B cell (primary cell): ENCODE measurements around the gene SDK1. TPM values are rescaled to one million over a fixed set of nuclear protein-coding genes. Genes with fewer than 3 reads are reported as not detected.

Source experiments
- ATAC-seq: fragments of 200-7000 bp; cut with Tn5 transposase; one replicate; pipeline ENCODE4 v1.10.0; 2021; ENCODE audit warnings: low read depth, mild to moderate bottlenecking, moderate number of reproducible peaks, moderate library complexity
- CTCF ChIA-PET: fragments of 350-600 bp; sonication (Branson Sonifier 250); formaldehyde crosslinking; loops from one replicate; lab custom pipeline; 2021; ENCODE audit warnings: antibody characterized with exemption, inconsistent platforms; lab: Charles Lee
- POLR2A ChIA-PET: fragments of 350-600 bp; sonication (Branson Sonifier 250); formaldehyde crosslinking; loops from one replicate; lab custom pipeline; 2021; ENCODE audit warnings: antibody characterized with exemption; lab: Charles Lee
- DNase-seq: peaks from one replicate; pipeline ENCODE4 v3.0.0; 2013
- H2AFZ ChIP-seq: 2 replicates; pipeline ENCODE4 v1.6.1; 2012; ENCODE audit warnings: mild to moderate bottlenecking, low read depth, low read length; ENCODE audit not compliant: insufficient read depth, poor library complexity, severe bottlenecking
- H3K27ac ChIP-seq, 2 donors: 1 replicate in 1 of 2; 2 replicates in 1 of 2; pipeline ENCODE4 v1.5.1; 2012 to 2013; ENCODE audit warnings: low read length in 2 of 2, mild to moderate bottlenecking in 2 of 2, moderate library complexity in 1 of 2
- H3K27me3 ChIP-seq, 4 experiments: fragments of 200-600 bp in 1 of 4; sonication (generic) in 1 of 4; replicated peaks in 1 of 4; 1 replicate in 2 of 4; 2 replicates in 2 of 4; pipeline versions ENCODE4 v1.6.1 to v1.7.0; 2013 to 2016; ENCODE audit warnings: low read length in 3 of 4, mild to moderate bottlenecking in 2 of 4, mixed read lengths in 1 of 4, moderate library complexity in 1 of 4; ENCODE audit not compliant: insufficient read depth in 4 of 4, control insufficient read depth in 3 of 4; ENCODE audit errors: control extremely low read depth in 1 of 4
- H3K36me3 ChIP-seq, 2 experiments: replicated peaks in 1 of 2; 1 replicate in 1 of 2; 2 replicates in 1 of 2; pipeline versions ENCODE4 v1.6.1 to v1.7.1; 2013; ENCODE audit warnings: low read length in 1 of 2; ENCODE audit not compliant: insufficient read depth in 2 of 2, control insufficient read depth in 1 of 2; ENCODE audit errors: control extremely low read depth in 1 of 2, extremely low read depth in 1 of 2
- H3K4me1 ChIP-seq, 2 donors: fragments of 200-600 bp in 1 of 2; sonication (generic) in 1 of 2; 1 replicate in 1 of 2; 2 replicates in 1 of 2; pipeline versions ENCODE4 v1.5.1 to v1.6.1; 2013 to 2017; ENCODE audit warnings: low read length in 2 of 2; ENCODE audit not compliant: control insufficient read depth in 2 of 2, insufficient read depth in 2 of 2
- H3K4me2 ChIP-seq: replicated peaks from 2 replicates; pipeline ENCODE3; 2012; ENCODE audit warnings: mild to moderate bottlenecking, low read depth, low read length; ENCODE audit not compliant: poor library complexity, severe bottlenecking
- H3K4me3 ChIP-seq, 5 experiments: fragments of 200-600 bp in 1 of 5; sonication (generic) in 1 of 5; 1 replicate in 3 of 5; 2 replicates in 2 of 5; pipeline versions ENCODE4 v1.5.1 to v1.7.0; 2011 to 2016; ENCODE audit warnings: low read length in 4 of 5, mild to moderate bottlenecking in 4 of 5, low read depth in 2 of 5, control low read depth in 1 of 5, moderate library complexity in 1 of 5; ENCODE audit not compliant: insufficient read depth in 1 of 5; ENCODE audit errors: control extremely low read depth in 1 of 5, extremely low read depth in 1 of 5
- H3K79me2 ChIP-seq: fragments of 200-600 bp; sonication (generic); one replicate; pipeline ENCODE4 v1.6.0; 2016; ENCODE audit warnings: low read length; ENCODE audit not compliant: control insufficient read depth, insufficient read depth
- H3K9ac ChIP-seq: fragments of 200-600 bp; sonication (generic); 2 replicates; pipeline ENCODE4 v1.6.1; 2017; ENCODE audit warnings: mild to moderate bottlenecking, low read length, moderate library complexity
- H3K9me3 ChIP-seq, 3 donors: one replicate each; pipeline versions ENCODE4 v1.6.1 to v1.7.1; 2013; ENCODE audit warnings: low read length in 2 of 3; ENCODE audit not compliant: control insufficient read depth in 2 of 3, insufficient read depth in 1 of 3; ENCODE audit errors: control extremely low read depth in 1 of 3
- H4K20me1 ChIP-seq: 2 replicates; pipeline ENCODE4 v1.6.0; 2012; ENCODE audit warnings: mild to moderate bottlenecking, low read length; ENCODE audit not compliant: insufficient read depth, control insufficient read depth, poor library complexity, severe bottlenecking
- H3K27ac Mint-ChIP-seq: one replicate; pipeline ENCODE4 v1.8.0; 2021; ENCODE audit warnings: mixed read lengths
- H3K27me3 Mint-ChIP-seq: one replicate; pipeline ENCODE4 v1.8.0; 2021; ENCODE audit warnings: mixed read lengths
- H3K4me1 Mint-ChIP-seq: one replicate; pipeline ENCODE4 v1.8.0; 2021; ENCODE audit warnings: mixed read lengths
- H3K4me3 Mint-ChIP-seq: one replicate; pipeline ENCODE4 v1.8.0; 2021; ENCODE audit warnings: mixed read lengths
- H3K9me3 Mint-ChIP-seq: one replicate; pipeline ENCODE4 v1.8.0; 2022; ENCODE audit warnings: mixed read lengths; ENCODE audit not compliant: insufficient read depth
- EZH2 ChIP-seq: IDR thresholded peaks from 2 replicates; pipeline ENCODE4 v1.6.1; 2012; ENCODE audit warnings: borderline replicate concordance, low read depth, mild to moderate bottlenecking, moderate library complexity, low read length; ENCODE audit not compliant: insufficient read depth, poor library complexity, severe bottlenecking
- WGBS: methylation state at CpG from one replicate; pipeline ENCODE4 v1.1.5; 2013; ENCODE audit warnings: missing lambda C conversion rate; ENCODE audit not compliant: insufficient coverage; 5-methylcytosine and 5-hydroxymethylcytosine counted together
- intact Hi-C: fragments of 100-400 bp; cut with micrococcal nuclease; formaldehyde crosslinking; loops from one replicate; pipeline ENCODE4 v1.10.0; 2022
- polyA plus RNA-seq: library from polyadenylated mRNA; depleted of rRNA; stranded (reverse); fragments of >200 nt; gene quantifications from 2 replicates; pipeline ENCODE4 v1.2.3, GENCODE V29; 2012
- total RNA-seq, 2 donors: library from RNA; stranded (reverse); fragments of 120-200 nt in 1 of 2; gene quantifications; 1 replicate in 1 of 2; 2 replicates in 1 of 2; pipeline versions ENCODE4 v1.2.3 to v1.2.4, GENCODE V29; 2013 to 2022
- TF ChIP-seq, protein P1 (sequence below): fragments of 200-600 bp; IDR thresholded peaks from one replicate; pipeline ENCODE4 v1.8.0; 2022; ENCODE audit warnings: antibody characterized with exemption, mild to moderate bottlenecking

SDK1 gene
- total and polyA plus RNA-seq, 2 donors (not counting 1 experiment from before 2014, with no cell fraction given): 0.73 to 2.0 TPM

DNA sequence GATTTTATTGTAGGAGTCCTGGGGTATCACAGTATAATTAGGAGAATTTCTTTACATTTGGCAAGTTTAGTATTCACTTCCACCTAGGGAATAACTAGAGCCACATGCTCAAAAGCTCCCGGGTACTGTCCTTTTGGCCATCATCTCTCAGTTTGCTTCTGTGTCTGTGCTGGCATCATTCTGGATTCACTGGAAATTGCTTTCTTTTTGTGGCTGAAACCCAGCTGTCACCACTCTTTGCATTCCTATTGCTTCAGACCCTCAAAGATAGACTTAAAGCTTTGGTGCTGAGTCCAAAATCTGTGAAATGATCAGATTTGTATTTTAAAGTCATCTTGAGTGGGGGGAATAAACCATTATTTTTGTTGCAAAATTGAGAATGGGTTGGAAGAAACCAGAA lies 8.9 kb downstream of the SDK1 start:
- no peak for TF ChIP-seq EZH2
- TF ChIP-seq, protein P1, sequence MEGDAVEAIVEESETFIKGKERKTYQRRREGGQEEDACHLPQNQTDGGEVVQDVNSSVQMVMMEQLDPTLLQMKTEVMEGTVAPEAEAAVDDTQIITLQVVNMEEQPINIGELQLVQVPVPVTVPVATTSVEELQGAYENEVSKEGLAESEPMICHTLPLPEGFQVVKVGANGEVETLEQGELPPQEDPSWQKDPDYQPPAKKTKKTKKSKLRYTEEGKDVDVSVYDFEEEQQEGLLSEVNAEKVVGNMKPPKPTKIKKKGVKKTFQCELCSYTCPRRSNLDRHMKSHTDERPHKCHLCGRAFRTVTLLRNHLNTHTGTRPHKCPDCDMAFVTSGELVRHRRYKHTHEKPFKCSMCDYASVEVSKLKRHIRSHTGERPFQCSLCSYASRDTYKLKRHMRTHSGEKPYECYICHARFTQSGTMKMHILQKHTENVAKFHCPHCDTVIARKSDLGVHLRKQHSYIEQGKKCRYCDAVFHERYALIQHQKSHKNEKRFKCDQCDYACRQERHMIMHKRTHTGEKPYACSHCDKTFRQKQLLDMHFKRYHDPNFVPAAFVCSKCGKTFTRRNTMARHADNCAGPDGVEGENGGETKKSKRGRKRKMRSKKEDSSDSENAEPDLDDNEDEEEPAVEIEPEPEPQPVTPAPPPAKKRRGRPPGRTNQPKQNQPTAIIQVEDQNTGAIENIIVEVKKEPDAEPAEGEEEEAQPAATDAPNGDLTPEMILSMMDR: no peak
- no peak for ATAC-seq

DNA sequence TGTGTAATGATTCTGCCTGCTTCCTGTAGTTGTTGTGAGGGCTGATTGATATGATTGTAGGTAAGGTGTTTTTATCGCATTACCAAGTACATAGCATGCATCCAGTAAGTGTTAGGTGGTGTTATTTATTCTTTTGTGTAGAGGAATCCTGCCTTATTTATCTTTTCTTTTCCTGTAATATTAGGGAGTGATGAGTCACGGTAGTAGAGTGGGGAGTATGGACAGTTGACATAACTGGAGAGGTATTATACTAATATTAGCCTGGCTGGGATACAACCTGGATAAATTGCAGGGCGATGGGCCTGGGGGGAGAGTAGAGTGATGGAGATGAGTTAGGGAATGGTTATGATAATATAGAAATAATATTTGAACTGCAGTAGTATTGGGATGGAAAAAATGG lies 9.8 kb downstream of the SDK1 start:
- H3K9ac ChIP-seq: no peak overlapping the region
- H3K4me2 ChIP-seq: no peak overlapping the region
- Mint-ChIP-seq H3K27me3 (peaks cover 38% of the 10 kb centered on the region), H3K4me1 (peaks cover 5% of the 10 kb centered on the region), H3K4me3 (no peak overlapping the region), H3K9me3 (no peaks in the 10 kb centered on the region), H3K27ac (no peak overlapping the region)
- DNase-seq (no peak), ATAC-seq (no peak)
- intact Hi-C loops: no loop called here
- no peaks in the 10 kb centered on the region for H3K9me3 ChIP-seq
- no peaks in the 10 kb centered on the region for H4K20me1 ChIP-seq
- H3K27me3 ChIP-seq: peaks cover 0 to 22% (median 11%) of the 10 kb centered on the region in 4 experiments
- ChIA-PET POLR2A (no interaction called here), CTCF (no interaction called here)
- H3K79me2 ChIP-seq: no peaks in the 10 kb centered on the region
- no peaks in the 10 kb centered on the region for H3K36me3 ChIP-seq
- H3K4me1 ChIP-seq: peaks cover 0 to 4% of the 10 kb centered on the region in 2 donors
- H2AFZ ChIP-seq: no peak overlapping the region
- 74% methylated on average over 2 of the region's 3 CpGs for WGBS
- H3K27ac ChIP-seq: no peak overlapping the region
- no peak for TF ChIP-seq EZH2
- TF ChIP-seq, protein P1: no peak
- no peak overlapping the region for H3K4me3 ChIP-seq

More for the DNA sequence above, 8.9 kb downstream of the SDK1 start:
- intact Hi-C loops: loop anchor here (10.0 kb wide), 2 partner anchors 285 to 425 kb away; no protein-coding TSS in a partner anchor
- ChIA-PET POLR2A (interaction anchor here (0.6 kb wide), 1 partner anchor 321 kb away, joined by 4 read pairs; no protein-coding TSS in a partner anchor), CTCF (no interaction called here)
- Histone ChIP-seq H3K79me2 (no peaks in the 10 kb centered on the region), H3K27me3 (peaks cover 0 to 22% (median 13%) of the 10 kb centered on the region in 4 experiments), H3K27ac (no peak overlapping the region), H3K4me2 (no peak overlapping the region), H3K4me3 (no peak overlapping the region), H3K9ac (no peak overlapping the region), H4K20me1 (no peaks in the 10 kb centered on the region), H3K9me3 (no peaks in the 10 kb centered on the region), H3K36me3 (no peaks in the 10 kb centered on the region), H3K4me1 (peaks cover 0 to 4% of the 10 kb centered on the region in 2 donors), H2AFZ (no peak overlapping the region)
- H3K27ac Mint-ChIP-seq: no peak overlapping the region
- H3K9me3 Mint-ChIP-seq: no peaks in the 10 kb centered on the region
- H3K27me3 Mint-ChIP-seq: peaks cover 46% of the 10 kb centered on the region
- no peak for DNase-seq
- WGBS: 100% methylated on average over 1 of the region's 1 CpG
- H3K4me3 Mint-ChIP-seq: no peak overlapping the region
- H3K4me1 Mint-ChIP-seq: peaks cover 5% of the 10 kb centered on the region
